PFSK-1 (cell line): ENCODE data around the gene SLC25A34.

Experiments
- POLR2AphosphoS5 ChIP-seq: IDR thresholded peaks from 2 replicates; pipeline ENCODE4 v1.6.1; 2012; ENCODE audit warnings: low read depth, mild to moderate bottlenecking, control low read depth, low read length, moderate library complexity
- REST ChIP-seq, 2 experiments: IDR thresholded peaks; 2 replicates each; pipeline versions ENCODE4 v1.6.1 to v1.8.0; 2011 to 2012; ENCODE audit warnings: low read depth in 2 of 2, low read length in 2 of 2, control low read depth in 1 of 2, inconsistent platforms in 1 of 2, mild to moderate bottlenecking in 1 of 2, moderate library complexity in 1 of 2; ENCODE audit not compliant: insufficient read depth in 1 of 2
- SIN3A ChIP-seq: IDR thresholded peaks from 2 replicates; pipeline ENCODE4 v1.6.1; 2012; ENCODE audit warnings: mild to moderate bottlenecking, low read length, moderate library complexity, borderline replicate concordance; ENCODE audit not compliant: insufficient read depth
- TAF1 ChIP-seq: IDR thresholded peaks from 2 replicates; pipeline ENCODE4 v1.6.1; 2012; ENCODE audit warnings: low read length, control low read depth, borderline replicate concordance; ENCODE audit not compliant: insufficient read depth

DNA sequence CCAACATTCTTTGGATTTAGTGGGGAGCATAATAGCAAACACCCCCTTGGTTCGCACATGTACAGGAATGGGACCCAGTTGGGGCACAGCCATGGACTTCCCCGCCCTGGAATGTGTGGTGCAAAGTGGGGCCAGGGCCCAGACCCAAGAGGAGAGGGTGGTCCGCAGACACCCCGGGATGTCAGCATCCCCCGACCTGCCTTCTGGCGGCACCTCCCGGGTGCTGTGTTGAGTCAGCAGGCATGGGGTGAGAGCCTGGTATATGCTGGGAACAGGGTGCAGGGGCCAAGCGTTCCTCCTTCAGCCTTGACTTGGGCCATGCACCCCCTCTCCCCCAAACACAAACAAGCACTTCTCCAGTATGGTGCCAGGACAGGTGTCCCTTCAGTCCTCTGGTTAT, 49.6 kb downstream of the SLC25A34 start:
- TF ChIP-seq SIN3A (no peak), REST (IDR thresholded peaks at IDR 0.05; ENCODE audit: insufficient read depth in 1 of 2, low read depth in 2 of 2, low read length in 2 of 2) (no peak), POLR2AphosphoS5 (no peak), TAF1 (no peak)
